Measurements from ENCODE around the gene NOS2.
"Not testable (repeated sequence)": the region's sequence is repeated elsewhere in the genome, so short reads cannot be mapped to it uniquely, and the experiment has no call there.

- TF ChIP-seq POLR2A, TAF1 (IDR thresholded peaks at IDR 0.05; ENCODE audit: low read depth, low read length): not testable (repeated sequence)
These were observed 46.5 kb upstream of the NOS2 start for GRCh38 chr17:27846808-27847307.
